ENCODE measurements around the gene POC1B. TPM values are rescaled to one million over a fixed set of nuclear protein-coding genes. Genes with fewer than 3 reads are reported as not detected.

Gene POC1B
- total RNA-seq (10 to 100 TPM; 19.5 to 19.8 TPM), polyA plus RNA-seq (ENCODE audit: insufficient read length in 6 of 6) (10 to 100 TPM; 22.2 to 27.8 (median 24.4) TPM)
- long read RNA-seq, donor 1, full-length matches to known transcripts: 7 of 7 reads
- long read RNA-seq, donor 1, partial matches to known transcripts: 0 of 7 reads
- long read RNA-seq, donor 1, other reads (novel, unspliced or antisense): 0 of 7 reads
- long read RNA-seq, donor 2, full-length matches to known transcripts: 2 of 2 reads
- long read RNA-seq, donor 2, partial matches to known transcripts: 0 of 2 reads
- long read RNA-seq, donor 2, other reads (novel, unspliced or antisense): 0 of 2 reads
- long read RNA-seq, donor 3, full-length matches to known transcripts: 2 of 2 reads
- long read RNA-seq, donor 3, partial matches to known transcripts: 0 of 2 reads
- long read RNA-seq, donor 3, other reads (novel, unspliced or antisense): 0 of 2 reads
- long read RNA-seq, donor 4, partial matches to known transcripts: 1 of 5 reads
- long read RNA-seq, donor 4, other reads (novel, unspliced or antisense): 4 of 5 reads
- long read RNA-seq, donor 5, full-length matches to known transcripts: 2 of 2 reads
- long read RNA-seq, donor 5, partial matches to known transcripts: 0 of 2 reads
- long read RNA-seq, donor 5, other reads (novel, unspliced or antisense): 0 of 2 reads
- long read RNA-seq, donor 6, full-length matches to known transcripts: 3 of 3 reads
- long read RNA-seq, donor 6, partial matches to known transcripts: 0 of 3 reads
- long read RNA-seq, donor 6, other reads (novel, unspliced or antisense): 0 of 3 reads
- long read RNA-seq, donor 7: 0 reads
- long read RNA-seq, donor 8, full-length matches to known transcripts: 1 of 1 reads
- long read RNA-seq, donor 8, partial matches to known transcripts: 0 of 1 reads
- long read RNA-seq, donor 8, other reads (novel, unspliced or antisense): 0 of 1 reads
- long read RNA-seq, donor 9: 0 reads
- long read RNA-seq, donor 10, partial matches to known transcripts: 1 of 4 reads
- long read RNA-seq, donor 10, other reads (novel, unspliced or antisense): 3 of 4 reads
- long read RNA-seq, donor 11, partial matches to known transcripts: 0 of 1 reads
- long read RNA-seq, donor 11, other reads (novel, unspliced or antisense): 0 of 1 reads
- long read RNA-seq, donor 12: 0 reads

DNA sequence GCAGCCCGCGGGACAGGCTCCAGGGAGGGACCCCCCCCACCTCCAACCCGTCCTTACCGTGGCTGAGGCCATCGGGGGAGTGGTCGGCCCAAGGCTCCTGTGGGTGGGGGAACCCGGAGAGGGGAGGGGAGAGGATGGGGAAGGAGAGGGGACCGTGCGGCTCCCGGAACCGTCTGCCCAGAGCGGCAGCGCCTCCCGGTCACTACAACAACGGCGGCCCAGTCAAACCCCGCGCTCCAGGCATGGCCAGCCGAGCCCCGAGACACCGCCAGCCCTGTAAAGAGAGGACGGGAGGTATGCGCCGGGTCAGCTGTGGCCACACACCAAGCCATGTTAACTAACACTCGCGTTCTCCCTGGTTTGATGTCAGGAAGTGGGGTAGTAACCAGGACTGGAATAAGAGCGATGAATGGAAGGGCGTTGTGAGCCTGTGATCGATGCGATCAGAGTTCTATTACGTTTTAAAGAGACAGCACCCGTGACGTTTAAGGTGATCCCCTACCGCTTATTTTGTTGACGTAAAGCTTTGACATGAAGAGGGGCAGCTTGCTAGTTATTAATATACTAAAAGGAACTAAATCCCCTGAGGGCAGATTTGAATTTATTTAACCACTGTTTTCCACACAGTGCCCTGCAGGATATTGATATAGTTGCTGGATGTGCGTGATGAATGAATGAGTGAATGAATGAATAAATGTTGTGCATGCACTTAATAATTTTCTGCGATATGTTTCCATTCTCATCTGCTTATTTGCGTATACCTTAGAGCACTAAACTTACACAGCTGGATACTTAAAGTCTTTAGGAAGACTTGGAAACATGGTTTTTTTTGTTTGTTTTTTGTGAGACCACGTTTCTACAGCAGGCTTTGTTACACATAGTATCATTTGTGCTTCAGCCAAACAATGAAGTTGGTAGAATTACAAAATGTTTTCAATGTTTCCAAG is at the start of gene POC1B:
POC1B (minus strand) TSS at position 224 of the 947 bp plus-strand sequence; CDS start at position 72, 152 bp downstream.
- H3K36me3 ChIP-seq: no peaks in the 10 kb centered on the region
- peak within 1 kb of the TSS; percentile 90 to 97 for H3K4me3 ChIP-seq
- H3K27me3 ChIP-seq: no peaks in the 10 kb centered on the region
- intact Hi-C loops (cut with DNase I): loop anchor here in 1 of 2 donors (5.0 to 10.0 kb wide), 2 partner anchors 54 to 481 kb away; no protein-coding TSS in a partner anchor
- H3K4me1 ChIP-seq: peaks cover 10 to 42% of the 10 kb centered on the region in 2 donors
- TF ChIP-seq, protein P1, sequence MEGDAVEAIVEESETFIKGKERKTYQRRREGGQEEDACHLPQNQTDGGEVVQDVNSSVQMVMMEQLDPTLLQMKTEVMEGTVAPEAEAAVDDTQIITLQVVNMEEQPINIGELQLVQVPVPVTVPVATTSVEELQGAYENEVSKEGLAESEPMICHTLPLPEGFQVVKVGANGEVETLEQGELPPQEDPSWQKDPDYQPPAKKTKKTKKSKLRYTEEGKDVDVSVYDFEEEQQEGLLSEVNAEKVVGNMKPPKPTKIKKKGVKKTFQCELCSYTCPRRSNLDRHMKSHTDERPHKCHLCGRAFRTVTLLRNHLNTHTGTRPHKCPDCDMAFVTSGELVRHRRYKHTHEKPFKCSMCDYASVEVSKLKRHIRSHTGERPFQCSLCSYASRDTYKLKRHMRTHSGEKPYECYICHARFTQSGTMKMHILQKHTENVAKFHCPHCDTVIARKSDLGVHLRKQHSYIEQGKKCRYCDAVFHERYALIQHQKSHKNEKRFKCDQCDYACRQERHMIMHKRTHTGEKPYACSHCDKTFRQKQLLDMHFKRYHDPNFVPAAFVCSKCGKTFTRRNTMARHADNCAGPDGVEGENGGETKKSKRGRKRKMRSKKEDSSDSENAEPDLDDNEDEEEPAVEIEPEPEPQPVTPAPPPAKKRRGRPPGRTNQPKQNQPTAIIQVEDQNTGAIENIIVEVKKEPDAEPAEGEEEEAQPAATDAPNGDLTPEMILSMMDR (IDR thresholded peaks at IDR 0.05): no peak
- no peaks in the 10 kb centered on the region for H3K9me3 ChIP-seq
- DNase-seq (peak; percentile 76 to 97 (median 83)), ATAC-seq (peak; percentile 82)
- H3K27ac ChIP-seq: peak within 1 kb of the TSS; percentile 93 to 95

GRCh38 chr12:89575374-89575773 is 49.5 kb upstream of the POC1B start:
- intact Hi-C loops (cut with DNase I): no loop called here
- Histone ChIP-seq H3K27ac (no peak overlapping the region), H3K36me3 (no peaks in the 10 kb centered on the region), H3K4me3 (no peak overlapping the region), H3K9me3 (no peaks in the 10 kb centered on the region), H3K27me3 (no peaks in the 10 kb centered on the region), H3K4me1 (peaks cover 0 to 6% of the 10 kb centered on the region in 2 donors)
- ATAC-seq (no peak), DNase-seq (no peak)
- TF ChIP-seq, protein P1 (IDR thresholded peaks at IDR 0.05): no peak

GRCh38 chr12:89574736-89575208 is 48.9 kb upstream of the POC1B start:
- TF ChIP-seq, protein P1 (IDR thresholded peaks at IDR 0.05): no peak
- peak in 1 of 4 donors; percentile 34 for DNase-seq
- no peaks in the 10 kb centered on the region for H3K36me3 ChIP-seq
- no peak overlapping the region for H3K27ac ChIP-seq
- no peaks in the 10 kb centered on the region for H3K27me3 ChIP-seq
- H3K4me1 ChIP-seq: peaks cover 0 to 6% of the 10 kb centered on the region in 2 donors
- H3K9me3 ChIP-seq: no peaks in the 10 kb centered on the region
- ATAC-seq: no peak
- intact Hi-C loops (cut with DNase I): no loop called here
- H3K4me3 ChIP-seq: no peak overlapping the region

DNA sequence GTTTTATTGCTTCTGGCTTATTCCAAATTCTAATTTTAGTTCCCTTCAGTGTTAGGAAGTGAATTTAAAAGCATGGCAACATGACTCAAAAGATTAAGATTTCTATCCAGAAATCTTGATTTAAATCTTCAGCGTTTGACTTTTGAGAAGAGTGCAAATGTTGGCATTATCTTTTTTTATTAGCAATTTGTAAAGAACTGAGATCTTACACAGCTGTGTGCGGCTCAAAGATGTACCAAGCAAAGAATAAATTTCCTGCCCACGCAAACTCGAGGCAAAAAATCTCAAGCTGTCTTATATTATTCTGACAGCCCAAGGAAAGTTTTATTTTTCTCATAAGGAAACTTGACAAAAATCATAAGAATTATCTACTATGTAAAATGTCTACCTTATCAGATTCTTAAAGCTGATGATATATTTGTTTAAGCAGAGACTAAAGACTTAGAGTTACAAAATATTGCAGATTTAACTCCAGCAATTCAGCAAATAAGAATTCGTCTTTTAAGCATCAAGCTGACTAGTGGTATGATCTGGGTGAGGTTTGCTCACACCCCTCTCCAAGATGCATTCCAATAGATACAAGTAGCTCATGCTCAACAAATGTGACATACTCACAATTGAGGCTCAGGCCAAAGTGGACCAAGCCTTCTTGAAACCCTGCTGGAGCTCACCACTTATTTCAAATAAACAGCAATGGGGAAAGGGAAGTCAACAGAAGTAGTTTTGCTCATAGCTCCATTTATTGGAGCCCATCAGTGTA is 47.4 kb upstream of the POC1B start:
- peaks cover 0 to 6% of the 10 kb centered on the region in 2 donors for H3K4me1 ChIP-seq
- DNase-seq: no peak
- no peak overlapping the region for H3K4me3 ChIP-seq
- H3K36me3 ChIP-seq: no peaks in the 10 kb centered on the region
- TF ChIP-seq, protein P1 (IDR thresholded peaks at IDR 0.05): no peak
- H3K27ac ChIP-seq: no peak overlapping the region
- ATAC-seq: no peak
- no peaks in the 10 kb centered on the region for H3K9me3 ChIP-seq
- intact Hi-C loops (cut with DNase I): no loop called here
- no peaks in the 10 kb centered on the region for H3K27me3 ChIP-seq

Measured in left lung (tissue), 14 donors.